Measurements from ENCODE around the gene RFNG.

RFNG gene

GRCh38 chr17:82050152-82050760, 1.4 kb downstream of the RFNG start:
- peaks cover 43 to 54% of the 10 kb centered on the region in 2 donors for H3K36me3 ChIP-seq (replicated peaks in 1 of 2; ENCODE audit: control insufficient read depth in 2 of 2, insufficient read depth in 2 of 2, low read length in 2 of 2)
- no peak overlapping the region for H4K91ac ChIP-seq (ENCODE audit: low read depth, low read length, poor library complexity)
- WGBS, 2 donors (ENCODE audit: extremely low coverage in 2 of 2, insufficient read length in 2 of 2, insufficient replicate concordance in 1 of 2): no CpG with 5 or more reads among the region's 28 CpGs
- peak overlapping the region; percentile 63 for H2AK5ac ChIP-seq (ENCODE audit: low read depth, low read length)
- peak overlapping the region; percentile 96 for H4K8ac ChIP-seq (ENCODE audit: low read depth, low read length)
- H3K14ac ChIP-seq (ENCODE audit: low read length): peak overlapping the region; percentile 89
- H2BK15ac ChIP-seq (ENCODE audit: low read length): peak overlapping the region; percentile 96
- H3K79me1 ChIP-seq (ENCODE audit: low read depth, low read length): peaks cover 21% of the 10 kb centered on the region
- H3K4me1 ChIP-seq (ENCODE audit: control insufficient read depth in 2 of 2, insufficient read depth in 1 of 2, low read depth in 1 of 2, low read length in 2 of 2): peaks cover 7% of the 10 kb centered on the region in 2 donors
- H3K27me3 ChIP-seq (ENCODE audit: control insufficient read depth in 3 of 3, insufficient read depth in 3 of 3, low read depth in 1 of 3, low read length in 3 of 3): no peaks in the 10 kb centered on the region
- no peak overlapping the region for H3K27ac ChIP-seq (replicated peaks; ENCODE audit: low read length)
- no peaks in the 10 kb centered on the region for H3K9me3 ChIP-seq (replicated peaks in 1 of 2; ENCODE audit: control insufficient read depth in 2 of 2, insufficient read depth in 1 of 2, low read depth in 1 of 2, low read length in 2 of 2)
- no peak overlapping the region for H3K18ac ChIP-seq (ENCODE audit: low read length)
- peak overlapping the region; percentile 58 for H2BK12ac ChIP-seq (ENCODE audit: low read length)
- H3K4me2 ChIP-seq (ENCODE audit: insufficient read depth, low read length, poor library complexity, severe bottlenecking): peak overlapping the region; percentile 11
- no peak overlapping the region for H2BK120ac ChIP-seq (ENCODE audit: low read depth, low read length)
- H3K9ac ChIP-seq (ENCODE audit: low read depth, low read length, poor library complexity): peak overlapping the region; percentile 90
- H2AFZ ChIP-seq (ENCODE audit: low read length): no peak overlapping the region
- no peak for DNase-seq (ENCODE audit: low spot score)
- peak overlapping the region; percentile 2 to 98 for H3K4me3 ChIP-seq (ENCODE audit: low read length in 2 of 2)
- H3K23ac ChIP-seq (ENCODE audit: low read depth, low read length, poor library complexity): peak overlapping the region; percentile 89
- H2BK5ac ChIP-seq (ENCODE audit: low read length): peak overlapping the region; percentile 75
- no peak overlapping the region for H3K4ac ChIP-seq (ENCODE audit: low read length)

- Histone ChIP-seq H3K18ac (ENCODE audit: low read length) (no peak overlapping the region), H3K27ac (replicated peaks; ENCODE audit: low read length) (no peak overlapping the region), H3K14ac (ENCODE audit: low read length) (no peak overlapping the region), H3K27me3 (ENCODE audit: control insufficient read depth in 3 of 3, insufficient read depth in 3 of 3, low read depth in 1 of 3, low read length in 3 of 3) (no peaks in the 10 kb centered on the region), H3K4me1 (ENCODE audit: control insufficient read depth in 2 of 2, insufficient read depth in 1 of 2, low read depth in 1 of 2, low read length in 2 of 2) (peaks cover 7% of the 10 kb centered on the region in 2 donors), H4K8ac (ENCODE audit: low read depth, low read length) (no peak overlapping the region), H3K9ac (ENCODE audit: low read depth, low read length, poor library complexity) (no peak overlapping the region), H3K79me1 (ENCODE audit: low read depth, low read length) (peaks cover 21% of the 10 kb centered on the region), H3K4ac (ENCODE audit: low read length) (no peak overlapping the region), H2BK120ac (ENCODE audit: low read depth, low read length) (no peak overlapping the region), H3K9me3 (replicated peaks in 1 of 2; ENCODE audit: control insufficient read depth in 2 of 2, insufficient read depth in 1 of 2, low read depth in 1 of 2, low read length in 2 of 2) (no peaks in the 10 kb centered on the region), H2AFZ (ENCODE audit: low read length) (no peak overlapping the region), H2AK5ac (ENCODE audit: low read depth, low read length) (peak overlapping the region; percentile 52), H2BK12ac (ENCODE audit: low read length) (no peak overlapping the region), H3K4me3 (ENCODE audit: low read length in 2 of 2) (peak overlapping the region in 1 of 2 donors; percentile 12), H2BK5ac (ENCODE audit: low read length) (no peak overlapping the region), H3K23ac (ENCODE audit: low read depth, low read length, poor library complexity) (no peak overlapping the region), H3K4me2 (ENCODE audit: insufficient read depth, low read length, poor library complexity, severe bottlenecking) (no peak overlapping the region), H4K91ac (ENCODE audit: low read depth, low read length, poor library complexity) (no peak overlapping the region), H3K36me3 (replicated peaks in 1 of 2; ENCODE audit: control insufficient read depth in 2 of 2, insufficient read depth in 2 of 2, low read length in 2 of 2) (peaks cover 36 to 47% of the 10 kb centered on the region in 2 donors), H2BK15ac (ENCODE audit: low read length) (no peak overlapping the region)
- WGBS, 2 donors (ENCODE audit: extremely low coverage in 2 of 2, insufficient read length in 2 of 2, insufficient replicate concordance in 1 of 2): no CpG with 5 or more reads among the region's 16 CpGs
- no peak for DNase-seq (ENCODE audit: low spot score)
These were observed 2.1 kb downstream of the RFNG start for GRCh38 chr17:82049521-82049971.

GRCh38 chr17:82049106-82049505, 2.5 kb downstream of the RFNG start:
- Histone ChIP-seq H3K18ac (ENCODE audit: low read length) (no peak overlapping the region), H3K27me3 (ENCODE audit: control insufficient read depth in 3 of 3, insufficient read depth in 3 of 3, low read depth in 1 of 3, low read length in 3 of 3) (no peaks in the 10 kb centered on the region), H3K23ac (ENCODE audit: low read depth, low read length, poor library complexity) (no peak overlapping the region), H2BK12ac (ENCODE audit: low read length) (no peak overlapping the region), H3K4me1 (ENCODE audit: control insufficient read depth in 2 of 2, insufficient read depth in 1 of 2, low read depth in 1 of 2, low read length in 2 of 2) (peaks cover 7% of the 10 kb centered on the region in 2 donors), H3K27ac (replicated peaks; ENCODE audit: low read length) (no peak overlapping the region), H4K91ac (ENCODE audit: low read depth, low read length, poor library complexity) (no peak overlapping the region), H2BK15ac (ENCODE audit: low read length) (no peak overlapping the region), H3K36me3 (replicated peaks in 1 of 2; ENCODE audit: control insufficient read depth in 2 of 2, insufficient read depth in 2 of 2, low read length in 2 of 2) (peaks cover 32 to 42% of the 10 kb centered on the region in 2 donors), H2BK120ac (ENCODE audit: low read depth, low read length) (no peak overlapping the region), H2BK5ac (ENCODE audit: low read length) (no peak overlapping the region), H3K9ac (ENCODE audit: low read depth, low read length, poor library complexity) (no peak overlapping the region), H3K9me3 (replicated peaks in 1 of 2; ENCODE audit: control insufficient read depth in 2 of 2, insufficient read depth in 1 of 2, low read depth in 1 of 2, low read length in 2 of 2) (no peaks in the 10 kb centered on the region), H2AFZ (ENCODE audit: low read length) (no peak overlapping the region), H4K8ac (ENCODE audit: low read depth, low read length) (no peak overlapping the region), H3K79me1 (ENCODE audit: low read depth, low read length) (peaks cover 19% of the 10 kb centered on the region), H3K4me3 (ENCODE audit: low read length in 2 of 2) (no peak overlapping the region), H3K4ac (ENCODE audit: low read length) (no peak overlapping the region), H3K4me2 (ENCODE audit: insufficient read depth, low read length, poor library complexity, severe bottlenecking) (no peak overlapping the region), H3K14ac (ENCODE audit: low read length) (no peak overlapping the region), H2AK5ac (ENCODE audit: low read depth, low read length) (peak overlapping the region; percentile 52)
- no peak for DNase-seq (ENCODE audit: low spot score)
- no CpG with 5 or more reads among the region's 8 CpGs for WGBS, 2 donors (ENCODE audit: extremely low coverage in 2 of 2, insufficient read length in 2 of 2, insufficient replicate concordance in 1 of 2)

GRCh38 chr17:82048571-82048971, 3.0 kb downstream of the RFNG start:
- Histone ChIP-seq H3K4ac (ENCODE audit: low read length) (no peak overlapping the region), H2AFZ (ENCODE audit: low read length) (no peak overlapping the region), H2BK12ac (ENCODE audit: low read length) (no peak overlapping the region), H3K27me3 (ENCODE audit: control insufficient read depth in 3 of 3, insufficient read depth in 3 of 3, low read depth in 1 of 3, low read length in 3 of 3) (no peaks in the 10 kb centered on the region), H2BK120ac (ENCODE audit: low read depth, low read length) (no peak overlapping the region), H3K18ac (ENCODE audit: low read length) (no peak overlapping the region), H3K9me3 (replicated peaks in 1 of 2; ENCODE audit: control insufficient read depth in 2 of 2, insufficient read depth in 1 of 2, low read depth in 1 of 2, low read length in 2 of 2) (no peaks in the 10 kb centered on the region), H2AK5ac (ENCODE audit: low read depth, low read length) (no peak overlapping the region), H3K4me3 (ENCODE audit: low read length in 2 of 2) (no peak overlapping the region), H3K23ac (ENCODE audit: low read depth, low read length, poor library complexity) (no peak overlapping the region), H3K9ac (ENCODE audit: low read depth, low read length, poor library complexity) (no peak overlapping the region), H3K4me1 (ENCODE audit: control insufficient read depth in 2 of 2, insufficient read depth in 1 of 2, low read depth in 1 of 2, low read length in 2 of 2) (peaks cover 7% of the 10 kb centered on the region in 2 donors), H4K8ac (ENCODE audit: low read depth, low read length) (no peak overlapping the region), H2BK15ac (ENCODE audit: low read length) (no peak overlapping the region), H3K27ac (replicated peaks; ENCODE audit: low read length) (no peak overlapping the region), H2BK5ac (ENCODE audit: low read length) (no peak overlapping the region), H3K36me3 (replicated peaks in 1 of 2; ENCODE audit: control insufficient read depth in 2 of 2, insufficient read depth in 2 of 2, low read length in 2 of 2) (peaks cover 28 to 37% of the 10 kb centered on the region in 2 donors), H3K14ac (ENCODE audit: low read length) (no peak overlapping the region), H3K4me2 (ENCODE audit: insufficient read depth, low read length, poor library complexity, severe bottlenecking) (no peak overlapping the region), H3K79me1 (ENCODE audit: low read depth, low read length) (peaks cover 19% of the 10 kb centered on the region), H4K91ac (ENCODE audit: low read depth, low read length, poor library complexity) (no peak overlapping the region)
- DNase-seq (ENCODE audit: low spot score): no peak
- WGBS, 2 donors (ENCODE audit: extremely low coverage in 2 of 2, insufficient read length in 2 of 2, insufficient replicate concordance in 1 of 2): no CpG with 5 or more reads among the region's 20 CpGs

Measured in neuronal stem cell (in vitro differentiated cells).